GM18868 (cell line): ENCODE data around the gene OGDH.

Source experiments
- ATAC-seq: cut with Tn5 transposase; IDR thresholded peaks from one replicate; pipeline ENCODE4 v1.9.1; 2021; ENCODE audit warnings: mild to moderate bottlenecking, moderate library complexity; ENCODE audit not compliant: unreplicated experiment

OGDH gene

DNA sequence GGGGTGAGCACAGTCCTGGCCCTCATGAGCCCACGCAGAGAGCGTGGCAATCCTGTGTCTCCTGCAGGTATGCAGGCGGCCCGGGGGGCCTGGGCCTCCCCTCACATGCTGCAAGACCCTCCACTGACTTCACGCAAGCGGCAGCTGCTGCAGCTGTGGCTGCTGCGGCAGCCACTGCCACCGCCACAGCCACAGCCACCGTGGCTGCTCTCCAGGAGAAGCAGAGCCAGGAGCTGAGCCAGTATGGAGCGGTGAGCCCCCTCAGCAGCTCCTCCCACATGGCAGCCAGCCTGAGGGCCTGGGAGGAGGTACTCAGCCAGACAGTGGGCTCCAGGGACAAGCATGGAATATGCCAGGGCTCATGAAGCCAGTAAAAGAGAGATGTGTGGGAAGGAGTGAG is 150.9 kb downstream of the OGDH start:
- no peak for ATAC-seq

DNA sequence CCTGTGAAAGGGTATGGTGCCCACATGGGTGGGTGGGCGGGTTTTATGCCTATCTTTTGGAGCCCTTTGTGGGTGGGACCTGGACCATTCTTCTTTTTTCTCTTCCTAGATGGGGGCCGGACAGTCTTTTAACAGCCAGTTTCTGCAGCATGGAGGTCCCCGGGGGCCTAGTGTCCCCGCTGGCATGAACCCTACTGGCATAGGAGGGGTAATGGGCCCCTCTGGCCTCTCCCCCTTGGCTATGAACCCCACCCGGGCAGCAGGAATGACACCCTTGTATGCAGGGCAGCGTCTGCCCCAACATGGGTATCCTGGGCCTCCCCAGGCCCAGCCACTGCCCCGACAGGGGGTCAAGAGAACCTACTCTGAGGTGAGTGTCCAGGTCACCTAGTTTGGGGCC is 151.3 kb downstream of the OGDH start:
- no peak for ATAC-seq
